Smooth muscle cell (in vitro differentiated cells): Measurements from ENCODE around the gene UNKL. TPM values are rescaled to one million over a fixed set of nuclear protein-coding genes. Genes with fewer than 3 reads are reported as not detected.
A peak's percentile ranks its signal among the peaks of the same experiment; 100 is the strongest.

Experiments used
- DNase-seq: peaks from one replicate; lab custom pipeline; 2025; ENCODE audit not compliant: unreplicated experiment; lab: John Stamatoyannopoulos, UW
- H2AFZ ChIP-seq: fragments of 200-600 bp; sonication (generic); 2 replicates; pipeline ENCODE4 v1.6.0; 2016; ENCODE audit warnings: antibody characterized with exemption, low read depth, mild to moderate bottlenecking
- H3F3A ChIP-seq: fragments of 200-600 bp; sonication (generic); 2 replicates; pipeline ENCODE4 v1.6.0; 2017; ENCODE audit warnings: antibody characterized with exemption, low read depth
- H3K27ac ChIP-seq: fragments of 200-600 bp; sonication (generic); 2 replicates; pipeline ENCODE4 v1.5.1; 2016; ENCODE audit warnings: low read depth, mild to moderate bottlenecking
- H3K27me3 ChIP-seq: fragments of 200-600 bp; sonication (generic); 2 replicates; pipeline ENCODE4 v1.6.1; 2016; ENCODE audit warnings: low read depth, mild to moderate bottlenecking
- H3K36me3 ChIP-seq: fragments of 200-600 bp; sonication (generic); 2 replicates; pipeline ENCODE4 v1.5.1; 2016; ENCODE audit warnings: low read depth
- H3K4me1 ChIP-seq: fragments of 200-600 bp; sonication (generic); 2 replicates; pipeline ENCODE4 v1.5.1; 2016; ENCODE audit warnings: low read depth
- H3K4me2 ChIP-seq: fragments of 200-600 bp; sonication (generic); 2 replicates; pipeline ENCODE4 v1.6.0; 2016; ENCODE audit warnings: mild to moderate bottlenecking
- H3K4me3 ChIP-seq: fragments of 200-600 bp; sonication (generic); 2 replicates; pipeline ENCODE4 v1.5.1; 2016; ENCODE audit warnings: mild to moderate bottlenecking
- H3K79me2 ChIP-seq: fragments of 200-600 bp; sonication (generic); 2 replicates; pipeline ENCODE4 v1.6.0; 2016; ENCODE audit warnings: low read depth, mild to moderate bottlenecking
- H3K9ac ChIP-seq: fragments of 200-600 bp; sonication (generic); 2 replicates; pipeline ENCODE4 v1.6.0; 2016; ENCODE audit warnings: low read depth
- H3K9me3 ChIP-seq: fragments of 200-600 bp; sonication (generic); replicated peaks from 2 replicates; pipeline ENCODE4 v1.5.1; 2016; ENCODE audit warnings: low read depth
- H4K20me1 ChIP-seq: fragments of 200-600 bp; sonication (generic); 2 replicates; pipeline ENCODE4 v1.6.0; 2016; ENCODE audit warnings: low read depth
- CTCF ChIP-seq: fragments of 200-600 bp; sonication (generic); IDR thresholded peaks from 2 replicates; pipeline ENCODE4 v1.5.1; 2017; ENCODE audit warnings: borderline replicate concordance, mild to moderate bottlenecking, antibody characterized with exemption; ENCODE audit not compliant: insufficient read depth, poor library complexity, severe bottlenecking
- WGBS: methylation state at CpG from one replicate; pipeline ENCODE4 v1.1.7; 2016; ENCODE audit warnings: low lambda C conversion rate; 5-methylcytosine and 5-hydroxymethylcytosine counted together
- polyA plus RNA-seq: library from polyadenylated mRNA; unstranded; fragments of >200 nt; fragmentation: Nextera tagmentation; extraction: Ambion mirVana; gene quantifications from 2 replicates; pipeline ENCODE4 v1.2.1, GENCODE V29; 2016
- total RNA-seq: library from RNA; depleted of rRNA; stranded (reverse); fragments of >200 nt; gene quantifications from 2 replicates; pipeline ENCODE4 v1.2.3, GENCODE V29; 2014

UNKL gene
- total RNA-seq, result 5.2 and 8.2 TPM in 2 replicates
- polyA plus RNA-seq, result 6.2 and 9.3 TPM in 2 replicates

GRCh38 chr16:1414532-1415260, at the start of gene UNKL:
Gene UNKL, minus strand, starts transcription at chr16:1414704. Its CDS starts 13 bp downstream, at chr16:1414691.
- peak within 1 kb of the TSS; percentile 89 for H3K9ac ChIP-seq
- no peak for TF ChIP-seq CTCF
- peak within 1 kb of the TSS; percentile 12 for H3K27ac ChIP-seq
- 7% methylated on average over 27 of the region's 72 CpGs for WGBS
- H3K79me2 ChIP-seq, result peaks cover 20% of the 10 kb centered on the region
- H4K20me1 ChIP-seq, result no peaks in the 10 kb centered on the region
- peak; percentile 61 for DNase-seq
- H3K36me3 ChIP-seq, result no peaks in the 10 kb centered on the region
- peak within 1 kb of the TSS; percentile 90 for H3K4me3 ChIP-seq
- no peaks in the 10 kb centered on the region for H3F3A ChIP-seq
- H3K27me3 ChIP-seq, result no peaks in the 10 kb centered on the region
- peaks cover 9% of the 10 kb centered on the region for H3K4me1 ChIP-seq
- no peaks in the 10 kb centered on the region for H3K9me3 ChIP-seq
- peak within 1 kb of the TSS; percentile 72 for H2AFZ ChIP-seq
- H3K4me2 ChIP-seq, result peak within 1 kb of the TSS; percentile 95

- Histone ChIP-seq H3K79me2 (no peaks in the 10 kb centered on the region), H3K4me2 (no peak overlapping the region), H3K36me3 (no peaks in the 10 kb centered on the region), H3K4me1 (no peaks in the 10 kb centered on the region), H3K27ac (no peak overlapping the region), H3K9me3 (no peaks in the 10 kb centered on the region), H3K9ac (no peak overlapping the region), H3K27me3 (no peaks in the 10 kb centered on the region), H3K4me3 (no peak overlapping the region), H4K20me1 (peaks cover 6% of the 10 kb centered on the region), H3F3A (no peaks in the 10 kb centered on the region), H2AFZ (no peak overlapping the region)
- 77% methylated on average over 24 of the region's 24 CpGs for WGBS
- TF ChIP-seq CTCF, result no peak
- no peak for DNase-seq
These were observed 46.6 kb upstream of the UNKL start for GRCh38 chr16:1461146-1461545.

- Histone ChIP-seq H3K4me1 (no peaks in the 10 kb centered on the region), H3K4me2 (no peak overlapping the region), H3K79me2 (no peaks in the 10 kb centered on the region), H3K27me3 (no peaks in the 10 kb centered on the region), H3K4me3 (no peak overlapping the region), H3F3A (no peaks in the 10 kb centered on the region), H2AFZ (no peak overlapping the region), H3K36me3 (no peaks in the 10 kb centered on the region), H3K9me3 (no peaks in the 10 kb centered on the region), H3K27ac (no peak overlapping the region), H3K9ac (no peak overlapping the region), H4K20me1 (peaks cover 1% of the 10 kb centered on the region)
- WGBS, result 94% methylated on average over 30 of the region's 30 CpGs
- no peak for TF ChIP-seq CTCF
- DNase-seq, result no peak
These were observed 46.2 kb upstream of the UNKL start for GRCh38 chr16:1460602-1461138.

GRCh38 chr16:1459967-1460366, 45.5 kb upstream of the UNKL start:
- DNase-seq, result no peak

More at GRCh38 chr16:1459967-1460366, 45.5 kb upstream of the UNKL start:
- no peak overlapping the region for H3K9ac ChIP-seq
- H3K4me3 ChIP-seq, result no peak overlapping the region
- H3K27ac ChIP-seq, result no peak overlapping the region
- no peaks in the 10 kb centered on the region for H3K36me3 ChIP-seq
- H4K20me1 ChIP-seq, result no peaks in the 10 kb centered on the region
- WGBS, result 91% methylated on average over 10 of the region's 10 CpGs
- TF ChIP-seq CTCF, result no peak
- H3K79me2 ChIP-seq, result no peaks in the 10 kb centered on the region
- H3K4me1 ChIP-seq, result no peaks in the 10 kb centered on the region
- no peaks in the 10 kb centered on the region for H3K9me3 ChIP-seq
- no peak overlapping the region for H3K4me2 ChIP-seq
- H3K27me3 ChIP-seq, result no peaks in the 10 kb centered on the region
- H3F3A ChIP-seq, result no peaks in the 10 kb centered on the region
- no peak overlapping the region for H2AFZ ChIP-seq
